B cell (primary cell): Measurements from ENCODE around the gene PLEKHM2. TPM values are rescaled to one million over a fixed set of nuclear protein-coding genes. Genes with fewer than 3 reads are reported as not detected.
"Not testable (repeated sequence)": the region's sequence is repeated elsewhere in the genome, so short reads cannot be mapped to it uniquely, and the experiment has no call there.

ENCODE experiments used
- ATAC-seq: fragments of 200-7000 bp; cut with Tn5 transposase; one replicate; pipeline ENCODE4 v1.10.0; 2021; ENCODE audit warnings: low read depth, mild to moderate bottlenecking, moderate number of reproducible peaks, moderate library complexity
- CTCF ChIA-PET: fragments of 350-600 bp; sonication (Branson Sonifier 250); formaldehyde crosslinking; loops from one replicate; lab custom pipeline; 2021; ENCODE audit warnings: antibody characterized with exemption, inconsistent platforms; lab: Charles Lee
- POLR2A ChIA-PET: fragments of 350-600 bp; sonication (Branson Sonifier 250); formaldehyde crosslinking; loops from one replicate; lab custom pipeline; 2021; ENCODE audit warnings: antibody characterized with exemption; lab: Charles Lee
- DNase-seq: peaks from one replicate; pipeline ENCODE4 v3.0.0; 2013
- H2AFZ ChIP-seq: 2 replicates; pipeline ENCODE4 v1.6.1; 2012; ENCODE audit warnings: mild to moderate bottlenecking, low read depth, low read length; ENCODE audit not compliant: insufficient read depth, poor library complexity, severe bottlenecking
- H3K27ac ChIP-seq, 2 donors: 1 replicate in 1 of 2; 2 replicates in 1 of 2; pipeline ENCODE4 v1.5.1; 2012 to 2013; ENCODE audit warnings: low read length in 2 of 2, mild to moderate bottlenecking in 2 of 2, moderate library complexity in 1 of 2
- H3K27me3 ChIP-seq, 4 experiments: fragments of 200-600 bp in 1 of 4; sonication (generic) in 1 of 4; replicated peaks in 1 of 4; 1 replicate in 2 of 4; 2 replicates in 2 of 4; pipeline versions ENCODE4 v1.6.1 to v1.7.0; 2013 to 2016; ENCODE audit warnings: low read length in 3 of 4, mild to moderate bottlenecking in 2 of 4, mixed read lengths in 1 of 4, moderate library complexity in 1 of 4; ENCODE audit not compliant: insufficient read depth in 4 of 4, control insufficient read depth in 3 of 4; ENCODE audit errors: control extremely low read depth in 1 of 4
- H3K36me3 ChIP-seq, 2 experiments: replicated peaks in 1 of 2; 1 replicate in 1 of 2; 2 replicates in 1 of 2; pipeline versions ENCODE4 v1.6.1 to v1.7.1; 2013; ENCODE audit warnings: low read length in 1 of 2; ENCODE audit not compliant: insufficient read depth in 2 of 2, control insufficient read depth in 1 of 2; ENCODE audit errors: control extremely low read depth in 1 of 2, extremely low read depth in 1 of 2
- H3K4me1 ChIP-seq, 2 donors: fragments of 200-600 bp in 1 of 2; sonication (generic) in 1 of 2; 1 replicate in 1 of 2; 2 replicates in 1 of 2; pipeline versions ENCODE4 v1.5.1 to v1.6.1; 2013 to 2017; ENCODE audit warnings: low read length in 2 of 2; ENCODE audit not compliant: control insufficient read depth in 2 of 2, insufficient read depth in 2 of 2
- H3K4me2 ChIP-seq: replicated peaks from 2 replicates; pipeline ENCODE3; 2012; ENCODE audit warnings: mild to moderate bottlenecking, low read depth, low read length; ENCODE audit not compliant: poor library complexity, severe bottlenecking
- H3K4me3 ChIP-seq, 5 experiments: fragments of 200-600 bp in 1 of 5; sonication (generic) in 1 of 5; 1 replicate in 3 of 5; 2 replicates in 2 of 5; pipeline versions ENCODE4 v1.5.1 to v1.7.0; 2011 to 2016; ENCODE audit warnings: low read length in 4 of 5, mild to moderate bottlenecking in 4 of 5, low read depth in 2 of 5, control low read depth in 1 of 5, moderate library complexity in 1 of 5; ENCODE audit not compliant: insufficient read depth in 1 of 5; ENCODE audit errors: control extremely low read depth in 1 of 5, extremely low read depth in 1 of 5
- H3K79me2 ChIP-seq: fragments of 200-600 bp; sonication (generic); one replicate; pipeline ENCODE4 v1.6.0; 2016; ENCODE audit warnings: low read length; ENCODE audit not compliant: control insufficient read depth, insufficient read depth
- H3K9ac ChIP-seq: fragments of 200-600 bp; sonication (generic); 2 replicates; pipeline ENCODE4 v1.6.1; 2017; ENCODE audit warnings: mild to moderate bottlenecking, low read length, moderate library complexity
- H3K9me3 ChIP-seq, 3 donors: one replicate each; pipeline versions ENCODE4 v1.6.1 to v1.7.1; 2013; ENCODE audit warnings: low read length in 2 of 3; ENCODE audit not compliant: control insufficient read depth in 2 of 3, insufficient read depth in 1 of 3; ENCODE audit errors: control extremely low read depth in 1 of 3
- H4K20me1 ChIP-seq: 2 replicates; pipeline ENCODE4 v1.6.0; 2012; ENCODE audit warnings: mild to moderate bottlenecking, low read length; ENCODE audit not compliant: insufficient read depth, control insufficient read depth, poor library complexity, severe bottlenecking
- H3K27ac Mint-ChIP-seq: one replicate; pipeline ENCODE4 v1.8.0; 2021; ENCODE audit warnings: mixed read lengths
- H3K27me3 Mint-ChIP-seq: one replicate; pipeline ENCODE4 v1.8.0; 2021; ENCODE audit warnings: mixed read lengths
- H3K4me1 Mint-ChIP-seq: one replicate; pipeline ENCODE4 v1.8.0; 2021; ENCODE audit warnings: mixed read lengths
- H3K4me3 Mint-ChIP-seq: one replicate; pipeline ENCODE4 v1.8.0; 2021; ENCODE audit warnings: mixed read lengths
- H3K9me3 Mint-ChIP-seq: one replicate; pipeline ENCODE4 v1.8.0; 2022; ENCODE audit warnings: mixed read lengths; ENCODE audit not compliant: insufficient read depth
- EZH2 ChIP-seq: IDR thresholded peaks from 2 replicates; pipeline ENCODE4 v1.6.1; 2012; ENCODE audit warnings: borderline replicate concordance, low read depth, mild to moderate bottlenecking, moderate library complexity, low read length; ENCODE audit not compliant: insufficient read depth, poor library complexity, severe bottlenecking
- WGBS: methylation state at CpG from one replicate; pipeline ENCODE4 v1.1.5; 2013; ENCODE audit warnings: missing lambda C conversion rate; ENCODE audit not compliant: insufficient coverage; 5-methylcytosine and 5-hydroxymethylcytosine counted together
- intact Hi-C: fragments of 100-400 bp; cut with micrococcal nuclease; formaldehyde crosslinking; loops from one replicate; pipeline ENCODE4 v1.10.0; 2022
- polyA plus RNA-seq: library from polyadenylated mRNA; depleted of rRNA; stranded (reverse); fragments of >200 nt; gene quantifications from 2 replicates; pipeline ENCODE4 v1.2.3, GENCODE V29; 2012
- total RNA-seq, 2 donors: library from RNA; stranded (reverse); fragments of 120-200 nt in 1 of 2; gene quantifications; 1 replicate in 1 of 2; 2 replicates in 1 of 2; pipeline versions ENCODE4 v1.2.3 to v1.2.4, GENCODE V29; 2013 to 2022
- TF ChIP-seq, protein P1 (sequence below): fragments of 200-600 bp; IDR thresholded peaks from one replicate; pipeline ENCODE4 v1.8.0; 2022; ENCODE audit warnings: antibody characterized with exemption, mild to moderate bottlenecking

The PLEKHM2 gene
- total and polyA plus RNA-seq, 2 donors (not counting 1 experiment from before 2014, with no cell fraction given) = 99.7 to 120 TPM

DNA sequence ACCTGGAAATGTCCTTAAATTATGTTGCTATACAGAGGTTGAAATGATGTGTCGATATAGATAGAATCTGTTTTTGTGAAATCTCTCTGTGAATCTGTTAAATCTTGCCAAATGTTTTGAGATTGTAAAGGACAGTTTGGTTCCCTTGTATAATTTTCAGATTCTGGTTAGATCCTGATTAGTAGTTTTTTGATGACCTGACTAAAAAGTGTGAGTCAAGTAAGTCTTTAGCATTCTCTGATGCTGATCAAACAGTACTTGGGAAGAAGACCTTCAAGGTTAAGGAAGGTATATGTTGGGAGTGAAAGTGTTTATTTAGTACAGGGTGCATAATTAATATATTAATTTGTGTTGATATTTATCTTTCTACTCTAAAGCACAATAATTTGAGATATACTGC, 34.2 kb upstream of the PLEKHM2 start:
- no peaks in the 10 kb centered on the region for H3K27me3 Mint-ChIP-seq

DNA sequence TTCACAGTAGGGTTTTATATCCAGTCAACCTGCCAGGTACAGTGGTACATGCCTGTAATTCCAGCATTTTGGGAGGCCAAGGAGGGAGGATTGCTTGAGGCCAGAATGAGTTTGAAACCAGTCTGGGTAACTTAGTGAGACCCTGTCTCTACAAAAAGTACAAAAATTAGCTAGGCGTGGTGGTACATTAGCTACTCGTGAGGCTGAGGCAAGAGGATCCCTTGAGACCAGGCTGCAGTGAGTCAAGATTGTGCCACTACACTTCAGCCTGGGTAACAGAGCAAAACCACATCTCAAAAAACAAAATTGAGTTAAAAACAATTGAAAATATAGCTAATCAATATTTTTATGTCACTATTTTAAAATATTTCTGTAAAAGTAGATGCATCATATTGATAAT, 33.7 kb upstream of the PLEKHM2 start:
- H3K9me3 Mint-ChIP-seq = no peaks in the 10 kb centered on the region
- Histone ChIP-seq H3K9ac (no peak overlapping the region), H3K4me2 (no peak overlapping the region), H3K79me2 (peaks cover 4% of the 10 kb centered on the region), H3K27ac (no peak overlapping the region), H3K4me1 (no peaks in the 10 kb centered on the region), H3K4me3 (no peak overlapping the region), H3K27me3 (no peaks in the 10 kb centered on the region), H3K36me3 (peaks cover 14 to 61% of the 10 kb centered on the region in 2 experiments), H2AFZ (no peak overlapping the region), H4K20me1 (no peaks in the 10 kb centered on the region), H3K9me3 (no peaks in the 10 kb centered on the region)
- no peak for DNase-seq
- peaks cover 6% of the 10 kb centered on the region for H3K4me1 Mint-ChIP-seq
- no peak for ATAC-seq
- WGBS = 38% methylated on average over 2 of the region's 2 CpGs
- POLR2A ChIA-PET = no interaction called here
- H3K27ac Mint-ChIP-seq = peak overlapping the region; percentile 57
- H3K27me3 Mint-ChIP-seq = no peaks in the 10 kb centered on the region
- intact Hi-C loops = no loop called here
- TF ChIP-seq, protein P1, sequence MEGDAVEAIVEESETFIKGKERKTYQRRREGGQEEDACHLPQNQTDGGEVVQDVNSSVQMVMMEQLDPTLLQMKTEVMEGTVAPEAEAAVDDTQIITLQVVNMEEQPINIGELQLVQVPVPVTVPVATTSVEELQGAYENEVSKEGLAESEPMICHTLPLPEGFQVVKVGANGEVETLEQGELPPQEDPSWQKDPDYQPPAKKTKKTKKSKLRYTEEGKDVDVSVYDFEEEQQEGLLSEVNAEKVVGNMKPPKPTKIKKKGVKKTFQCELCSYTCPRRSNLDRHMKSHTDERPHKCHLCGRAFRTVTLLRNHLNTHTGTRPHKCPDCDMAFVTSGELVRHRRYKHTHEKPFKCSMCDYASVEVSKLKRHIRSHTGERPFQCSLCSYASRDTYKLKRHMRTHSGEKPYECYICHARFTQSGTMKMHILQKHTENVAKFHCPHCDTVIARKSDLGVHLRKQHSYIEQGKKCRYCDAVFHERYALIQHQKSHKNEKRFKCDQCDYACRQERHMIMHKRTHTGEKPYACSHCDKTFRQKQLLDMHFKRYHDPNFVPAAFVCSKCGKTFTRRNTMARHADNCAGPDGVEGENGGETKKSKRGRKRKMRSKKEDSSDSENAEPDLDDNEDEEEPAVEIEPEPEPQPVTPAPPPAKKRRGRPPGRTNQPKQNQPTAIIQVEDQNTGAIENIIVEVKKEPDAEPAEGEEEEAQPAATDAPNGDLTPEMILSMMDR = no peak
- TF ChIP-seq EZH2 = no peak
- H3K4me3 Mint-ChIP-seq = no peak overlapping the region
- CTCF ChIA-PET = interaction anchor here (1.2 to 1.8 kb wide), 2 partner anchors 46 to 90 kb away, joined by 4 to 5 read pairs; no protein-coding TSS in a partner anchor

More for the DNA sequence above, 34.2 kb upstream of the PLEKHM2 start:
- Mint-ChIP-seq H3K4me3 (no peak overlapping the region), H3K4me1 (peaks cover 6% of the 10 kb centered on the region), H3K9me3 (no peaks in the 10 kb centered on the region), H3K27ac (peak overlapping the region; percentile 57)
- WGBS = 100% methylated on average over 1 of the region's 1 CpG
- Histone ChIP-seq H3K4me1 (no peaks in the 10 kb centered on the region), H4K20me1 (no peaks in the 10 kb centered on the region), H3K27ac (no peak overlapping the region), H3K9ac (no peak overlapping the region), H3K9me3 (no peaks in the 10 kb centered on the region), H3K4me3 (no peak overlapping the region), H3K27me3 (no peaks in the 10 kb centered on the region), H2AFZ (no peak overlapping the region), H3K4me2 (no peak overlapping the region), H3K79me2 (peaks cover 4% of the 10 kb centered on the region), H3K36me3 (peaks cover 14 to 62% of the 10 kb centered on the region in 2 experiments)
- no peak for DNase-seq
- no peak for TF ChIP-seq EZH2
- TF ChIP-seq, protein P1 = no peak
- intact Hi-C loops = no loop called here
- POLR2A ChIA-PET = no interaction called here
- CTCF ChIA-PET = interaction anchor here (1.8 kb wide), 1 partner anchor 47 kb away, joined by 5 read pairs; no protein-coding TSS in a partner anchor
- ATAC-seq = no peak

DNA sequence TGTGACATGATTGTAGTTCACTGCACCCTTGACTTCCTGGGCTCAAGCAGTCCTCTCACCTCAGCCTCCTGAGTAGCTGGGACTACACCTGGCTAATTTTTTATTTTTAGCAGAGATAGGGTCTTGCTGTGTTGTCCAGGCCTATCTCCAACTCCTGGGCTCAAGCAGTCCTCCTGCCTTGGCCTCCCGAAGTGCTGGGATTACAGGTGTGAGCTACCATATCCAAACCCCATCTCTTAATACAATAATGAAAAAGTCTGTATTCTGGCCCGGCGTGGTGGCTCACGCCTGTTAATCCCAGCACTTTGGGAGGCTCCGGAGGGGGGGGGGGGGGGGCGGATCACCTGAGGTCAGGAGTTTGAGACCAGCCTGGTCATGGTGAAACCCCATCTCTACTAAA, 32.0 kb upstream of the PLEKHM2 start:
- H2AFZ ChIP-seq, H3K4me2 ChIP-seq, H3K27ac Mint-ChIP-seq, intact Hi-C loops, H3K4me1 Mint-ChIP-seq, CTCF ChIA-PET, H3K27me3 ChIP-seq, H3K4me1 ChIP-seq, ATAC-seq, H3K4me3 Mint-ChIP-seq, H3K27ac ChIP-seq, DNase-seq, H3K4me3 ChIP-seq, H3K79me2 ChIP-seq, H3K9me3 ChIP-seq, H3K9ac ChIP-seq, H3K9me3 Mint-ChIP-seq, H3K27me3 Mint-ChIP-seq, H4K20me1 ChIP-seq: not testable (repeated sequence)
- POLR2A ChIA-PET = interaction anchor here (0.6 kb wide), 1 partner anchor 14 kb away, joined by 9 read pairs; no protein-coding TSS in a partner anchor
- peaks cover 16 to 66% of the 10 kb centered on the region in 2 experiments for H3K36me3 ChIP-seq
- WGBS = 100% methylated on average over 1 of the region's 6 CpGs
